ENCODE results near the gene MMP28.

MMP28 gene

DNA sequence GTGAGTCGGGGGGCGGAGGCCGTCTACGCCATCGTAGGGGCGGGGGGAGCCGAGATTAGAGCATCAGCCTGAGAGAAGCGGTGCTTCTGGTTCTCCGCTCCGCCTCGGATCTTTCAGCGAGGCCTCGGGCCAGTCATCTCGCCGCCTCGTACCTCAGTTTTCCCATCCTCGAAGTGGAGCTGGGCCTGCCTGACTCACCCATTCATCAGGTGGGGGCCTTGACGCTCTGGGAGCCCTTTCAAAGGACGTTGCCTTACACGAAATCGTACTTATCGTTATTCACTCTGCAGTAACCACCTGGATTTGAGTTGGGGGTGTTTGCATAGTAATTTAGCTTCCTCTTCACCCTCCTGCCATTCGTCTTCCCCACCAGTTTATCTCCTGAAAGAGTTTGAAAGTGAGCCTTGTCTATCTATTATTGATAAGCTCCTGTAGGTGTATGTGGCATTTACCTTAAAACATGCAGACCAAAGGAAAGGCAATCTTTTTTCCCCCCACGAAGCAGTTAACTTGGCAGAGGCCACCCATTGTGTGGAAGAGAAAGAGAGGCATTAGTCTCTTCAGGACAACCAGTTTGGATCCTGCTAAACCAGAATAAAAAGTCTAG, 14.5 kb upstream of the MMP28 start:
- H3K27me3 Mint-ChIP-seq = no peaks in the 10 kb centered on the region
- peaks cover 18% of the 10 kb centered on the region for H3K36me3 Mint-ChIP-seq (ENCODE audit: insufficient read depth)
- H3K4me1 Mint-ChIP-seq = peaks cover 49% of the 10 kb centered on the region
- peak overlapping the region; percentile 92 for H3K4me3 Mint-ChIP-seq
- no peaks in the 10 kb centered on the region for H3K9me3 Mint-ChIP-seq
- peak overlapping the region; percentile 94 for H3K27ac Mint-ChIP-seq (ENCODE audit: low read depth)
- DNase-seq (ENCODE audit: low spot score in 2 of 2) (no peak), ATAC-seq (replicated peaks; ENCODE audit: extremely low read depth, poor library complexity, severe bottlenecking) (peak; percentile 6)

DNA sequence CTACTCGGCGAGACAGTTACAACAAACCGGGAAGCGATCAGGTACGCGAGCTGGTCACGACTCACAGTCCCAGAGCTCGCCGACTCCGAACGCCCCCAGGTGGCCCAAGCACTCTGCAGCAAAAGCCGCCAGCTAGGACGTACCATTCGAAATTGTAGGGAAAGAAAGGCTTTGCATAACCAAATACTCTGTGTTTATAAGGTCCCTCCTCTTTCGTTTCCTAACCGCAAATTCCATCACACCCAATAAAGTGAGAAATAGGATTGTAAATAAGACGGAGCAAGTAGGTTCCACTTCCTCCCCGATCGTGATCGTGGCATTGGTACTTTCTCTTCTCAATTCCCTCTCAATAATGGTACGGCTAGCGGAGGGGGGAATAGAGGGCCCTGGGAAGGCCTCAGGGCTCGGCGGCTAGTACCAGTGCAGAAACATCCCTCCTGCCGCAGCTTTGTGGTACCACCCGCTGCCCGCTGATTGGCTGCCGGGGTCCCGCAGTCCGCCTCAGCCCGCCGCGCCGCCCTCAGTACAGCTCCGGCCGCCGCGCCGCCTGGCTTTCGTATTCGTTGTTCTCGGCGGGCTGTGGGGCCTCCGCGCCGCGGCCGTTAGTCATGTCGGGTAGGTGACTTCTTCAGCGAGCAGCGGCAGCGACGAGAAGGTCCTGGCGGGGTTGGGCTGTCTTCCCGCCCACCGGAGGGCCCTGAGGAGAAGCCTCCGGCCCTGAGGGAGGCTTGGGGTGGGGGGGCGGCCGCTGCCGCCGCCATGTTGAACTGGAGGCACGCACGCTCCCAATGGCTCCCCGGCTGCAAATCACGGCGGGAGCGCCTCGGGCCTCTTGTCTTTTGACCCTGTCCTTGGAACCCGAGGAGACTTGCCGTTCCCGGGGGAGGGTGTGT, 13.8 kb upstream of the MMP28 start, which contains the start of gene TAF15:
Gene TAF15 (plus strand): TSS at position 523 of the 893 bp plus-strand sequence. CDS start 86 bp downstream, at position 609.
- Mint-ChIP-seq H3K4me3 (peak within 1 kb of the TSS; percentile 92), H3K36me3 (ENCODE audit: insufficient read depth) (peaks cover 18% of the 10 kb centered on the region)
- peak; percentile 97 for ATAC-seq (replicated peaks; ENCODE audit: extremely low read depth, poor library complexity, severe bottlenecking)

DNA sequence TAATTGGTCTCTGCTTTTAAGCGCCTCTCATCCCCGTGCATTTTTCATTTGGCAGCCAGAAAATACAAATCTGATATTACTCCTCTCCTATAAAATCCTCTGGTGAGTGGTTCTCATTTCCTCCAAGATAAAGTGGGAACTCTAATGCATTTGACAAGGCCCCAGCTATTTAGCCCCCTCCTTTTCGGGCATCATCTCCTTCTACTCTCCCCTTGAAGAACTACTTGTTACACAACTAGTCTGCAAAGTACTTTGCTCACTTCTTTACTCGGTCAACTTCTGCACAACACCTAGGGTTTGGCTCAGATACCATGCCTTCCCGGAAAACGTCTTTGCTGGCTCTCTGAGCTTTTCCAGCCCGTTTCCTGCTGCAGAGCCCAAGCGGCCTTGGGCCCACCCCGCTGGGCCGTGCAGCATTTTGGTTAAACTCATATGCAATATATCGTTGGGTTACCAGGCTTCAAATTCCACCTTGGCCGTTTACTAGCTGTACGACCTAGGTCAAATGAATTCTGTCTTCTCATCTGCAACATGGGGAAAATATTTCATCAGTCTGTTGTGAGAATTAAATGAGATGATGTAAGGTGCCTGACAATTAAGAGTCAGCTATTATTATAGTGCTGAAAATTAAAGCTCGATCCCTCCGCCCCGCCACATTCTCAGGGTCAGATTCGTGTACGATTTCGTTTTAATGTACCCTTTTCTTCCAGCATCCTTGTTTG, 13.0 kb upstream of the MMP28 start:
- Mint-ChIP-seq H3K36me3 (ENCODE audit: insufficient read depth) (peaks cover 14% of the 10 kb centered on the region), H3K9me3 (no peaks in the 10 kb centered on the region), H3K4me1 (peaks cover 33% of the 10 kb centered on the region), H3K4me3 (peak overlapping the region; percentile 92), H3K27ac (ENCODE audit: low read depth) (peak overlapping the region; percentile 94), H3K27me3 (no peaks in the 10 kb centered on the region)
- ATAC-seq (replicated peaks; ENCODE audit: extremely low read depth, poor library complexity, severe bottlenecking) = no peak
- DNase-seq (ENCODE audit: low spot score in 2 of 2) = no peak

More for the DNA sequence above, 13.8 kb upstream of the MMP28 start, which contains the start of gene TAF15:
- DNase-seq (ENCODE audit: low spot score in 2 of 2) = peak; percentile 87 to 94
- Mint-ChIP-seq H3K27me3 (no peaks in the 10 kb centered on the region), H3K9me3 (no peaks in the 10 kb centered on the region), H3K4me1 (peaks cover 41% of the 10 kb centered on the region), H3K27ac (ENCODE audit: low read depth) (peak within 1 kb of the TSS; percentile 94)

DNA sequence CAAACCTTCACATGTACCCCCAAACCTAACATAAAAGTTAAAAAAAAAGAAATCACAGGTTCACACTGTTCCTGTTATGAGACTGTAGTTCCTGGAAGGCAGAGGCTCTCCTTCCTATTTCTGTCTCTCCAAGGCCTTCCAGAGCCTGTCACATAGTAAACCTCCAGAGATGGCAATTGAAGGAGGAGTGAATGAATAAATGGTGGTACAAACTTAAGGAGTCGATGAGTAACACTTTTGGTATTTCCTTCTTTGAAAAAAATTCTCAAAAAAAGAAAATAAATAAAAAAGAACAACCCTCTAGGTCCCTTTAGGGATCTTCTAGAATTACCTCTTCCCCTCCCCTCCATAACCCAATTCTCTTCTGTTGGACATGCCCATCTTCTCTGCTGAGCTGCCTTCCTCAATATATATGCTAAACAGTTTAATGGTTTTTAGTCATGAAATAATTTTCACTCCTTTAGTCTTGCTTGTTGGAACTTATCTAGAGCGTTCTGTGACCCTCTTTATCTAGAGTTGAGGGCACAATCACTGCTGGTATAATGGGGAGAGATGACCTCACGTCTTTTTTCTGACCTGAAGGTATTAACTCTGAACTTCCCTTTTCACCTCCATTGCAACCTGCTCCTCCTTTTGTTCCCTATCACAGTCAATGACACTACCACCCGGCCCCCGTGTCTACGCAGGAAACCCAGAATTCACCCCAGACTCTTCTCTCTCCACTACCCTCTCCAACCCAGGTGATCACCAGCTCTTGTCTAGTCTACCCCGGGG, 12.1 kb upstream of the MMP28 start:
- H3K36me3 Mint-ChIP-seq (ENCODE audit: insufficient read depth) = peaks cover 10% of the 10 kb centered on the region
- no peaks in the 10 kb centered on the region for H3K9me3 Mint-ChIP-seq
- DNase-seq (ENCODE audit: low spot score in 2 of 2) = no peak
- H3K4me1 Mint-ChIP-seq = peaks cover 27% of the 10 kb centered on the region
- H3K27ac Mint-ChIP-seq (ENCODE audit: low read depth) = no peak overlapping the region
- ATAC-seq (replicated peaks; ENCODE audit: extremely low read depth, poor library complexity, severe bottlenecking) = no peak
- no peaks in the 10 kb centered on the region for H3K27me3 Mint-ChIP-seq
- H3K4me3 Mint-ChIP-seq = no peak overlapping the region

DNA sequence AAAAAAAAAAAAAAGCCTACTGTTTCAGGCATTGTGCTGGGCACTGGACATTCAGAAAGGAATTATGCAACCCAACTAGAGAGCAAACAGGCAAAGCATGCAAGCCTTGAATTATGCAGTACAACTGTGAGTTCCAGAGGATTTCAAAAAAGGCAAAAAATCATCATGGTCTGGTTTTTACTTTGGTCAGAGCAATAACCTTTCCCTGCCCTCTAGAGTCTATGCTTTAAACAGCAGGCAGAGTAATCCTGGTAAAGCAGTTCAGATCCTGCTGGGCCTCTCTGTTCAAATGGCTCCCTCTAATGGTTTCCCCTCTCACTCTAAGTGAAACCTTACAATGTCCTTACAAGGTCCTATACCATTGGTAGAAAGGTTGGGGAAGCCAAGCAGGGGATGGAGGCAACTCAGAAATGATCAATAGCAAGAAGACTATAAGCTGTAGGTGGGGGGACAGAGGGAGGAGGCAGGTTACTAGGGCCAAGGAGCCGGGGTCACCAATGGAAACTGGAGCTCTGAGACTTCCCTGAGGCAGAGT, 9.3 kb upstream of the MMP28 start:
- no peak overlapping the region for H3K27ac Mint-ChIP-seq (ENCODE audit: low read depth)
- peak; percentile 5 for ATAC-seq (replicated peaks; ENCODE audit: extremely low read depth, poor library complexity, severe bottlenecking)
- DNase-seq (ENCODE audit: low spot score in 2 of 2) = peak in 1 of 2 donors; percentile 23
- peaks cover 8% of the 10 kb centered on the region for H3K36me3 Mint-ChIP-seq (ENCODE audit: insufficient read depth)
- H3K9me3 Mint-ChIP-seq = no peaks in the 10 kb centered on the region
- H3K4me1 Mint-ChIP-seq = peaks cover 15% of the 10 kb centered on the region
- H3K27me3 Mint-ChIP-seq = no peaks in the 10 kb centered on the region
- H3K4me3 Mint-ChIP-seq = no peak overlapping the region

DNA sequence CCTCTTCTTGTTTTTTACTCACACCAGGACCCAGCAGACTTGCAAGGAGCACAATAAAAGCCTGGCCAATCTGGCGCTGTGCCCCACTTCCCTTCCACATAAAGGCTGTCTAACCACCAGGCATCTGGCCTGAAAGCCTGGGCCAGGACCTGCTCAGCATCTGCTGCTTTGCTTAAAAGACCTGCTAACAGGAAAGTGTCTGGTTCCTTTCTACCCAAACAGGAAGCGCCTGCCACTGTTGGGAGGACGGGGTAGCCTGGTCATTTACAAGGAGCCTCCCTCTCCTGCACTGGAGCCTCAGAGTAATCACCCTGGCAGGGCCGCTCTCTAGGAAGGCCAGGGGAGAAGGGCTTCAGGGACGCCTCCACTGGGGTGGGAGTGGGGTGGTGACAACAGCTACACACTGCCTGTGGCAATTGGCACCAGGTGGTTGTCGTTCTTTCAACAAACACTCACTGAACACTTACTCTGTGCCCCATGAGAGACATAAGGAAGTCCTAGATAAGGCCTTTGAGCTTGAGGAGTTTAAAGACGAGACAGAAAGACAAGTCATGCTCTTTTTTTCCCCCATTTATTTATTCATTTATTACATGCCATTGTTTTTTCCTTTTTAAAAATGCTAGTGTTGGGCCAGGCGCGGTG, 6.3 kb upstream of the MMP28 start:
- no peaks in the 10 kb centered on the region for H3K36me3 Mint-ChIP-seq (ENCODE audit: insufficient read depth)
- peaks cover 20% of the 10 kb centered on the region for H3K27me3 Mint-ChIP-seq
- H3K9me3 Mint-ChIP-seq = no peaks in the 10 kb centered on the region
- no peak overlapping the region for H3K4me3 Mint-ChIP-seq
- H3K27ac Mint-ChIP-seq (ENCODE audit: low read depth) = no peak overlapping the region
- no peak for ATAC-seq (replicated peaks; ENCODE audit: extremely low read depth, poor library complexity, severe bottlenecking)
- H3K4me1 Mint-ChIP-seq = no peaks in the 10 kb centered on the region
- no peak for DNase-seq (ENCODE audit: low spot score in 2 of 2)

DNA sequence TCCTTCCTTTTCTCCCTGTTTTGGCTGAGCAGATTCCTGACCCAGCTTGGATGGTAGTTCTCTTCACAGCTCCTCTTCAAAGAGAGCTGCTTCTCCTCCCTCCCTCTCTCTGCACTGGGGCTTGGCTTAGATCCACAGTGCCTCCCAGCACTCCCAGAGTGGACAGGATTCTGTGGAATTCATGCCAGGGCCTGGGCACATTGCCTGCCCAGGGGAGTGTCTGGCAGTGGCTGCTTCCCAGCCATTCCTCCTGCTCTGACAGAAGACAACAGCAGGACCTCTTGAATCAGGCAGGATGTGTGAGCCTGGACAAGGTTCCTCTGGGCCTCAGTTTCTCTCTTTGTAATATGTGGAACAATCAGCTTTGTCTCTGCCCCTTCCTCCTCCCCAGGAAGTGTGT, 4.5 kb upstream of the MMP28 start:
- Mint-ChIP-seq H3K27me3 (peaks cover 29% of the 10 kb centered on the region), H3K9me3 (no peaks in the 10 kb centered on the region), H3K4me3 (no peak overlapping the region), H3K36me3 (ENCODE audit: insufficient read depth) (no peaks in the 10 kb centered on the region), H3K27ac (ENCODE audit: low read depth) (no peak overlapping the region), H3K4me1 (peaks cover 7% of the 10 kb centered on the region)
- DNase-seq (ENCODE audit: low spot score in 2 of 2) (no peak), ATAC-seq (replicated peaks; ENCODE audit: extremely low read depth, poor library complexity, severe bottlenecking) (no peak)

DNA sequence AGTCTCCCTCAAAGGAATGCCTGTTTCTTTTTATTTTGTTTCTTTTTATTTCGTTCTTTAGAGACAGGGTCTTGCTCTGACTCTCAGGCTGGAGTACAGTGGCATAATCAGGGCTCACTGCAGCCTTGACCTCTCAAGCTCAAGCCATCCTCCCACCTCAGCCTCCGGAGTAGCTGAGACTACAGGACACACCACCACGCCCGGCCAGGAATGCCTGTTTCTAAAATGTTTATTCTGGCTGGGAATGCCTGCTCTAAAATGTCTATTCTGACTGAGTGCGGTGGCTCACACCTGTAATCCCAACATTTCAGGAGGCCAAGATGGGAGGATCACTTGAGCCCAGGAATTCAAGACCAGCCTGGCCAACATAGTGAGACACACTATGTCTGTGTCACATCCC, 2.5 kb upstream of the MMP28 start:
- peaks cover 7% of the 10 kb centered on the region for H3K4me1 Mint-ChIP-seq
- H3K4me3 Mint-ChIP-seq = no peak overlapping the region
- no peaks in the 10 kb centered on the region for H3K9me3 Mint-ChIP-seq
- peaks cover 49% of the 10 kb centered on the region for H3K27me3 Mint-ChIP-seq
- DNase-seq (ENCODE audit: low spot score in 2 of 2) (no peak), ATAC-seq (replicated peaks; ENCODE audit: extremely low read depth, poor library complexity, severe bottlenecking) (no peak)
- H3K36me3 Mint-ChIP-seq (ENCODE audit: insufficient read depth) = no peaks in the 10 kb centered on the region
- H3K27ac Mint-ChIP-seq (ENCODE audit: low read depth) = no peak overlapping the region

DNA sequence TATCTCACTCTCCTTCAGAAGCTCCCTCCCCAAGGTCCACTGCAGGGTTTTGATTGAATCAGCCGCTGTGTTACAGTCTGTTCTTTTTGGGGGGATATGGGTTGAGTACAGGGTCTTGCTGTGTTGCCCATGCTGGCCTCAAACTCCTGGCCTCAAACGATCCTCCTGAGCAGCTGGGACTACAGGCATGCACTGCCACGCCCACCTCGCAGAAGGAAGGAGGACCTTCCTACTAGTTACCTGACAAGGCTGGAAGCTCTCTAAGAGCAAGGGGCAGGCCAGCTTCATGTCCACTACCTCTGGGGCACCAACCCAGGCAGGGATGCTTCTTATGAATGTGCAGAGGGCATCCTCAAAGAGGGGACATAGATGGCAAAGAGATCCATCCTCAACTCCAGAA, 1.9 kb upstream of the MMP28 start:
- Mint-ChIP-seq H3K27ac (ENCODE audit: low read depth) (no peak overlapping the region), H3K9me3 (no peaks in the 10 kb centered on the region), H3K4me1 (peaks cover 7% of the 10 kb centered on the region), H3K27me3 (peaks cover 54% of the 10 kb centered on the region), H3K4me3 (no peak overlapping the region), H3K36me3 (ENCODE audit: insufficient read depth) (no peaks in the 10 kb centered on the region)
- ATAC-seq (replicated peaks; ENCODE audit: extremely low read depth, poor library complexity, severe bottlenecking) (no peak), DNase-seq (ENCODE audit: low spot score in 2 of 2) (no peak)

DNA sequence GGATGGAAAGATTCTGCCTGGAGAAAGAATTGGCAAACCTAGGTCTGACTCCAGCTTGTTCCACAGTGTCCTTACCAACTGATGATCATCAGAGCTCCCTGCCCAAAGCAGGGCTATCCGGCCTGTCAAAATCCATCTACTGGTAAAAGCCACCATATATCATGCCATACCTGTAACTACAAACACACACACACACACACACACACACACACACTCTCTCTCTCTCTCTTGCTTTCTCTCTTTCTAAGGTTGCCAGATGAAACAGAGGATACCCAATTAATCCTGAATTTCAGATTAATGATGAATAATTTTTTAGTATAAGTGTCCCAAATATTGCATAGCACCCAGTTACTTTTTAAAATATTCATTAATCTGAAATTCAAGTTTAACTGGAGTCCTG, 1.5 kb upstream of the MMP28 start:
- H3K36me3 Mint-ChIP-seq (ENCODE audit: insufficient read depth) = no peaks in the 10 kb centered on the region
- H3K27ac Mint-ChIP-seq (ENCODE audit: low read depth) = no peak overlapping the region
- no peak for ATAC-seq (replicated peaks; ENCODE audit: extremely low read depth, poor library complexity, severe bottlenecking)
- no peaks in the 10 kb centered on the region for H3K9me3 Mint-ChIP-seq
- DNase-seq (ENCODE audit: low spot score in 2 of 2) = no peak
- H3K4me3 Mint-ChIP-seq = no peak overlapping the region
- H3K4me1 Mint-ChIP-seq = peaks cover 7% of the 10 kb centered on the region
- H3K27me3 Mint-ChIP-seq = peaks cover 59% of the 10 kb centered on the region

DNA sequence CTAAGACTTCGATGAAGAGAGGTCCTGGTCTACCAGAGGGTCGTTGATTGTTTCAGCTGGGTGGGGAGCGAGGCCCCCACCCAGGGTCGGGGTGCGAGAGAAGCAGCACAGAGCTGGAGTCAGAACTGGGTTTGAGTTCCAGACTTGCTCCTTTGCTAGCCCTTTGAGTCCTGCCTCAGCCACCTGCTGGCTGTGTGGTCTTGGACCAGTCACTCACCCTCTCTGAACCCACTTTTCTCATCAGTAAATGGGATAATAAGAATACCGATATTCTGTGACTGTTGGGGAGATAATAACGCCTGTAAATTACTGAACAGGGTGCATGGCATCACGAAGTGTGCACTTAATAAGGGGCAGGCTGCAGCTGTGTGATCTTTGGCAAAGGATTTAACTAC, 427 bp upstream of the MMP28 start:
- peaks cover 68% of the 10 kb centered on the region for H3K27me3 Mint-ChIP-seq

More for the DNA sequence above, 427 bp upstream of the MMP28 start:
- ATAC-seq (replicated peaks; ENCODE audit: extremely low read depth, poor library complexity, severe bottlenecking) (no peak), DNase-seq (ENCODE audit: low spot score in 2 of 2) (no peak)
- no peaks in the 10 kb centered on the region for H3K9me3 Mint-ChIP-seq
- H3K4me3 Mint-ChIP-seq = peak overlapping the region; percentile 75
- H3K27ac Mint-ChIP-seq (ENCODE audit: low read depth) = no peak overlapping the region
- H3K4me1 Mint-ChIP-seq = peaks cover 7% of the 10 kb centered on the region
- no peaks in the 10 kb centered on the region for H3K36me3 Mint-ChIP-seq (ENCODE audit: insufficient read depth)
